Kidney epithelial cell (primary cell): Measurements from ENCODE around the gene PLA2G2D. TPM values are rescaled to one million over a fixed set of nuclear protein-coding genes. Genes with fewer than 3 reads are reported as not detected.

Experiments used
- DNase-seq: peaks from one replicate; pipeline ENCODE4 v3.0.0-alpha.2; 2010; ENCODE audit warnings: low read depth
- H3K27me3 ChIP-seq: 2 replicates; pipeline ENCODE4 v1.6.0; 2011; ENCODE audit warnings: low read length; ENCODE audit not compliant: control insufficient read depth, insufficient read depth
- H3K36me3 ChIP-seq: 2 replicates; pipeline ENCODE4 v1.5.1; 2011; ENCODE audit warnings: low read length; ENCODE audit not compliant: control insufficient read depth, insufficient read depth
- H3K4me3 ChIP-seq: 2 replicates; pipeline ENCODE4 v1.5.1; 2011; ENCODE audit warnings: low read depth, mild to moderate bottlenecking, control low read depth, low read length
- CTCF ChIP-seq: IDR thresholded peaks from 2 replicates; pipeline ENCODE4 v1.5.1; 2011; ENCODE audit warnings: mild to moderate bottlenecking, moderate library complexity, low read length, control low read depth, inconsistent platforms; ENCODE audit not compliant: insufficient read depth, poor library complexity, severe bottlenecking
- total RNA-seq: library from RNA; depleted of rRNA; stranded (reverse); fragments of >200 nt; gene quantifications from 2 replicates; pipeline ENCODE4 v1.2.3, GENCODE V29; 2015

PLA2G2D gene
- total RNA-seq, 1 donor from 2014 or later: not detected

DNA sequence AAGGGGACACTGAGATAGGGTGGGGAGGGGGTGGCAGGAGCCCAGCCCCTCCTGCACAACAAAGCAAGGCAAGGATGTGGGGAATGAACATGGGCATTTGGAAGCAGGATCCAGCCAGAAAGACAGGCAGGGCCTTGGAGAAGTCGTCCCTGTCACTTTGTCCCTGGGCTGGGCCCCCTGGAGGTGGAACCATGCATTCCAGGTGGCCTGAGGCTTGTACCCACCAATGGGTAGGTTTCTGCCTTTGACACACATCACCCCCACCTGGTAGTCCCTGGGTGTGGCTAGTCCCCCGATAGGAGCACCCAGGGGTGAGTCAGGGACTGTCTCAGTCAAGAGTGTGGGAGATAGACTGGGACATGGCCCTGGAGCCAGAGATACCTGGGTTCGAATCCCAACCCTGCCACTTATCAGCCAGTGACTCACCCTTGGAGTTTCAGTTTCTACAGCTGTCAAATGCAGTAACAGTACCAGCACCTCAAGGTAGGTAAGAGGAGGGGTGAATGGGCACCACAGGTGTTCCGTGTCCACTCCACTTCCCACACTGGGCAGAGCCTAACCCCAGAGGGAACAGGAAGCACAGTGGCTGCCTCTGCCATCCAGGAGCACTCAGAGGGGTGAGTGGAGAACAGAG is 10.0 kb downstream of the PLA2G2D start:
- Histone ChIP-seq H3K4me3 (no peak overlapping the region), H3K36me3 (no peaks in the 10 kb centered on the region), H3K27me3 (no peaks in the 10 kb centered on the region)
- no peak for DNase-seq
- TF ChIP-seq CTCF: no peak

DNA sequence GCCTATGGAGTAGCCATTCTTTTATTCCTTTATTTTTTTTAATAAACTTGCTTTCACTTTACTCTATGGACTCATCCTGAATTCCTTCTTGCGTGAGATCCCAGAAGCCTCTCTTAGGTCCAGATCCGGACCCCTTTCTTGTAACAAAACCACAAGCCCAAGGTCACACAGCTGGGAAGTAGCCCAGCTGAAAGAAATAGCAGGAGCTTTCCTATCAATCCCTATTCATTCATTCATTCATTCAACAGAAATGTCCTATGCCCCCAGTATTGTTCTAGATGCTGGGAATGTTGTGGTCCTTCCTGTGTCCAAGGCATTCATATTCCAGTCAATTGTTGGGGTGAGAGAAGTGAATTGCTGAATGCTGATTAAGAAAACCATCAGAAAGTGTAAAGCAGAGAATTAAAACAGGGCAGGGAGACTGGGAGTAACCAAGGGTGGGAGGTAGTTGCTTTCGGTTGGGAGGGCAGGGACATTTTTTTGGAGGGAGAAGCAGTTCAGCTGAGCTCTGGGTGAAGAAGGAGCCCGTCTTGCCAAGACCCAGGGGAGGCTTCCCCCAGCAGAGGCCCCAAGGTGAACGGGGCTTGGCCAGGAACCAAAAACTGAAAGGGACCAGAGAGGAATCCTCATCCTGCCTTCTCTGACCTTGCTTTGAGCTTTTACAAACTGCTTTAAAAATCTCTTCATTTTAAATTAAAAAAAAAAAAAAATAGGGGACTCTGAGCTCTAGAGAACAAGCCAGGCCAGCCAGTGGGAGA is 10.8 kb downstream of the PLA2G2D start:
- TF ChIP-seq CTCF: no peak
- H3K27me3 ChIP-seq: no peaks in the 10 kb centered on the region
- H3K4me3 ChIP-seq: no peak overlapping the region
- H3K36me3 ChIP-seq: no peaks in the 10 kb centered on the region
- no peak for DNase-seq

DNA sequence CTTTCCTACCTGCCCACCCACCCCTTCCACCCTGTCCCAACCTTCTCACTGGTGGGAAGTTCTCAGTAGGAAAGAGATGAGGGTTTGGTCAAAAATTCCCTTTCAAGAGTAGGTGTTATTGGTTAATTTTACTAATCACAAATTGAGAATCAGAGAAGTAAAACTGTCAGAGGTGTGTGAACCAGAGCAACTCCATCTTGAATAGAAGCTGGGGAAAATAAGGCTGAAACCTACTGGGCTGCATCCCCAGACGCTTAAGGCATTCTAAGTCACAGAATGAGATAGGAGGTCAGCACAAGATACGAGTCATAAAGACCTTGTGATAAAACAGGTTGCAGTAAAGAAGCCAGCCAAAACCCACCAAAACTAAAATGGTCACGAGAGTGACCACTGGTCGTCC is 11.5 kb downstream of the PLA2G2D start:
- TF ChIP-seq CTCF: no peak
- H3K27me3 ChIP-seq: no peaks in the 10 kb centered on the region
- H3K36me3 ChIP-seq: no peaks in the 10 kb centered on the region
- no peak overlapping the region for H3K4me3 ChIP-seq
- no peak for DNase-seq

DNA sequence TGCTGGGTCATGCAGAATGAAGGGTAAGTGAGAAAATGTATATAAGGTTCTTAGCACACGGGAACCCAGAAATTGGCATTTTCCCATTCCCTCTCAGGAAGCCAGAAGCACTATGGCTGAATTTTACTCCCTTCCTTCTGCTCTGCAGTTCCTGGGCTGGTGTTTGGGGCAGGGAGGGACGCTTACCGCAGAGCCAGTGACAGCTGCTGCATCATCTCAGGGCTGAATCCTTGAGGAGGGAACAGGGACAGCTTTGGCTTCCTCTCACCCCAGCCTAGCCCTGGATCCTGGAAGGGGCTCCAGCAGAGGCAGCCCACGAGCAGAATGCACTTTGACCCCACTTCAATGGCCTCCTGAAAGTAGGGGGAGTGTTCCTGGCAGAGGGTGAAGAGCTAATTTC is 12.0 kb downstream of the PLA2G2D start:
- TF ChIP-seq CTCF: no peak
- DNase-seq: no peak
- H3K36me3 ChIP-seq: no peaks in the 10 kb centered on the region
- no peaks in the 10 kb centered on the region for H3K27me3 ChIP-seq
- H3K4me3 ChIP-seq: no peak overlapping the region

DNA sequence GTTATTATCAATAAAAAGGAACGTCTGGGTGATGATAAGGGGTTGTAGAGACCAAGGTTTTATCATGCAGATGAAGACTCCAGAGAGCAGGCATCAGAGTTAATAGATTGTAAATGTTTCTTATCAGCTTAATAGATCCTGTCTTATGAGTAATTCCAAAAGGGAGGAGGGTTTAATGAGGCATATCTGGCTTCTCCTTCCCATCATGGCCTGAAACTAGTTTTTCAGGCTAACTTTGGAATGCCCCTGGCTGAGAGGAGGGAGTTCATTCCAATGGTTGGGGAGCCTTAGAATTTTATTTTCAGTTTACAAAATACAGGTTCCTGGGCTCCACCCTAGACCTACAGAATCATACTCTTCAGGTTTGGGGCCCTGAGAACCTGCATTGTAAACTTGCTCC is 13.5 kb downstream of the PLA2G2D start:
- TF ChIP-seq CTCF: no peak
- DNase-seq: no peak
- Histone ChIP-seq H3K27me3 (no peaks in the 10 kb centered on the region), H3K4me3 (no peak overlapping the region), H3K36me3 (no peaks in the 10 kb centered on the region)
